HepG2 (cell line): ENCODE results near the gene NPY1R. TPM values are rescaled to one million over a fixed set of nuclear protein-coding genes. Genes with fewer than 3 reads are reported as not detected.

Experiments used
- ATAC-seq: fragments of 200-7000 bp; cut with Tn5 transposase; 3 replicates; pipeline ENCODE4 v1.9.1; 2020; ENCODE audit warnings: mild to moderate bottlenecking, moderate library complexity
- Bru-seq: library from RNA; stranded (reverse); fragments of 400-500 nt; gene quantifications from one replicate; lab custom pipeline; 2021; lab: Mats Ljungman, UMichigan
- BruChase-seq, 2 experiments: library from RNA; stranded (reverse); fragments of 400-500 nt; gene quantifications; one replicate each; lab custom pipeline; 2021; lab: Mats Ljungman, UMichigan
- BruUV-seq: library from RNA; stranded (reverse); fragments of 400-500 nt; replicated peaks from 2 replicates; lab custom pipeline; 2021; lab: Mats Ljungman, UMichigan
- CTCF ChIA-PET: fragments of 300-600 bp; formaldehyde crosslinking; extraction: SDS; loops from one replicate; lab custom pipeline; 2021; ENCODE audit warnings: low total read pairs, inconsistent platforms, low intra/inter-chr PET ratio; lab: Yijun Ruan, JAX
- POLR2A ChIA-PET: fragments of 350-600 bp; sonication (Branson Sonifier 250); formaldehyde crosslinking; loops from one replicate; lab custom pipeline; 2020; ENCODE audit warnings: antibody characterized with exemption, inconsistent platforms; lab: Yijun Ruan, JAX
- DNase-seq: peaks from one replicate; pipeline ENCODE4 v3.0.0-alpha.2; 2015; ENCODE audit warnings: low spot score
- FAIRE-seq: peaks from 3 replicates; lab custom pipeline; 2011; peaks lifted over from hg19 to GRCh38; lab: Jason Lieb, UNC
- H2AFZ ChIP-seq: one replicate; pipeline ENCODE4 v1.6.1; 2011; ENCODE audit warnings: low read length, inconsistent platforms
- H3K27ac ChIP-seq: fragments of 300-600 bp; 3 replicates; pipeline ENCODE4 v1.8.0; 2011; ENCODE audit warnings: mixed run types, mild to moderate bottlenecking, mixed read lengths, low read length, inconsistent platforms; ENCODE audit not compliant: insufficient read depth; ENCODE audit errors: extremely low read length
- H3K27me3 ChIP-seq, 2 experiments: fragments of 200-600 bp in 1 of 2; 2 replicates in 1 of 2; 3 replicates in 1 of 2; pipeline versions ENCODE4 v1.6.0 to v1.8.0; 2011; ENCODE audit warnings: low read length in 2 of 2, mild to moderate bottlenecking in 2 of 2, moderate library complexity in 2 of 2, inconsistent platforms in 1 of 2; ENCODE audit not compliant: insufficient read depth in 2 of 2, control insufficient read depth in 1 of 2
- H3K36me3 ChIP-seq, 2 experiments: fragments of 200-600 bp in 1 of 2; replicated peaks in 1 of 2; 2 replicates in 1 of 2; 3 replicates in 1 of 2; pipeline versions ENCODE4 v1.5.1 to v1.8.0; 2011; ENCODE audit warnings: low read length in 2 of 2, inconsistent platforms in 1 of 2; ENCODE audit not compliant: insufficient read depth in 2 of 2, control insufficient read depth in 1 of 2
- H3K4me1 ChIP-seq: 2 replicates; pipeline ENCODE4 v1.5.1; 2012; ENCODE audit warnings: low read length, inconsistent platforms; ENCODE audit not compliant: insufficient read depth
- H3K4me2 ChIP-seq: 2 replicates; pipeline ENCODE4 v1.6.0; 2011; ENCODE audit warnings: low read depth, low read length, inconsistent platforms
- H3K4me3 ChIP-seq, 3 experiments: fragments of 200-600 bp in 1 of 3; sonication (generic), shearing (Covaris generic) in 1 of 3; replicated peaks in 1 of 3; 2 replicates each; pipeline ENCODE4 v1.5.1; 2011 to 2016; ENCODE audit warnings: low read length in 3 of 3, inconsistent platforms in 2 of 3, low read depth in 2 of 3, mild to moderate bottlenecking in 2 of 3, control low read depth in 1 of 3, mixed read lengths in 1 of 3; ENCODE audit not compliant: insufficient read depth in 1 of 3
- H3K79me2 ChIP-seq: one replicate; pipeline ENCODE4 v1.6.1; 2011; ENCODE audit warnings: low read length, inconsistent platforms; ENCODE audit not compliant: insufficient read depth
- H3K9ac ChIP-seq: 2 replicates; pipeline ENCODE4 v1.6.0; 2011; ENCODE audit warnings: mild to moderate bottlenecking, low read depth, low read length, inconsistent platforms; ENCODE audit not compliant: insufficient read depth
- H3K9me3 ChIP-seq: 2 replicates; pipeline ENCODE4 v1.5.1; 2012; ENCODE audit warnings: mild to moderate bottlenecking, low read length
- H4K20me1 ChIP-seq: 2 replicates; pipeline ENCODE4 v1.6.0; 2011; ENCODE audit warnings: inconsistent platforms, mild to moderate bottlenecking, low read length, moderate library complexity; ENCODE audit not compliant: insufficient read depth
- CTCF ChIP-seq: sonication (generic); formaldehyde crosslinking; IDR thresholded peaks from 2 replicates; pipeline ENCODE4 v1.5.0; 2020; ENCODE audit warnings: mild to moderate bottlenecking, missing genetic modification reagents, moderate library complexity
- DPF2 ChIP-seq: sonication (generic); formaldehyde crosslinking; IDR thresholded peaks from 2 replicates; pipeline ENCODE4 v1.4.0; 2020; ENCODE audit warnings: mild to moderate bottlenecking, low read depth, missing genetic modification reagents, borderline replicate concordance
- PCBP1 ChIP-seq: fragments of 200-400 bp; formaldehyde crosslinking; IDR thresholded peaks from 2 replicates; pipeline ENCODE4 v1.6.1; 2017; ENCODE audit warnings: mild to moderate bottlenecking, low read depth, low read length, borderline replicate concordance
- RAD21 ChIP-seq: fragments of 450-650 bp; formaldehyde crosslinking; IDR thresholded peaks from 2 replicates; pipeline ENCODE4 v1.5.0; 2020; ENCODE audit warnings: mild to moderate bottlenecking
- RAD51 ChIP-seq: fragments of 450-650 bp; IDR thresholded peaks from 2 replicates; pipeline ENCODE4 v1.6.1; 2016; ENCODE audit warnings: borderline replicate concordance
- RARG ChIP-seq: sonication (generic); formaldehyde crosslinking; IDR thresholded peaks from 2 replicates; pipeline ENCODE4 v1.4.0; 2020; ENCODE audit warnings: low read depth, mild to moderate bottlenecking, missing genetic modification reagents
- SMC3 ChIP-seq: IDR thresholded peaks from 2 replicates; pipeline ENCODE4 v1.6.1; 2011; ENCODE audit warnings: low read length, improper control_type of control experiment
- STAG1 ChIP-seq: sonication (generic); formaldehyde crosslinking; IDR thresholded peaks from 2 replicates; pipeline ENCODE4 v1.4.0; 2020; ENCODE audit warnings: missing genetic modification reagents
- WGBS: methylation state at CpG from one replicate; pipeline ENCODE4 v1.1.6; 2017; ENCODE audit warnings: low lambda C conversion rate; 5-methylcytosine and 5-hydroxymethylcytosine counted together
- in situ Hi-C: cut with HindIII; loops from 2 replicates; pipeline ENCODE4 v1.10.0; 2017; ENCODE audit warnings: low pct_unique_long_range_greater_than_20kb; ENCODE audit not compliant: extremely low pct_ligation_motif_present
- intact Hi-C: fragments of 100-400 bp; cut with micrococcal nuclease; formaldehyde crosslinking; loops from one replicate; pipeline ENCODE4 v1.10.0; 2022; ENCODE audit not compliant: unreplicated experiment
- long read RNA-seq, 2 experiments: library from RNA in 1 of 2; library from polyadenylated mRNA in 1 of 2; stranded (forward) in 1 of 2; unstranded in 1 of 2; transcript quantifications; one replicate each; pipeline ENCODE4 v2.0.0, GENCODE V29; 2019 to 2022
- polyA minus RNA-seq, 3 experiments: library from RNA; depleted of rRNA, polyadenylated mRNA; stranded (reverse); fragments of >200 nt; gene quantifications; 2 replicates each; pipeline ENCODE4 v1.2.3, GENCODE V29; 2011; ENCODE audit warnings: low replicate concordance in 1 of 3
- polyA plus RNA-seq, 8 experiments: library from polyadenylated mRNA; depleted of rRNA in 3 of 8; stranded (reverse) in 7 of 8; unstranded in 1 of 8; fragments of >200 nt; fragmentation: Illumina TruSeq in 4 of 8; extraction: Trizol in 4 of 8; gene quantifications; 2 replicates each; pipeline versions ENCODE4 v1.2.1 to v1.2.3, GENCODE V29; 2011 to 2016; ENCODE audit warnings: low read depth in 4 of 8, missing spikeins in 1 of 8, mixed read lengths in 1 of 8; ENCODE audit not compliant: insufficient read depth in 1 of 8
- total RNA-seq, 5 experiments: library from RNA; depleted of rRNA; stranded (reverse); fragments of >200 nt; fragmentation: Illumina TruSeq; extraction: Trizol; gene quantifications; 2 replicates each; pipeline ENCODE4 v1.2.3, GENCODE V29; 2016; ENCODE audit warnings: low read depth in 1 of 5
- TF ChIP-seq, protein P1 (sequence below): sonication (generic); formaldehyde crosslinking; IDR thresholded peaks from 2 replicates; pipeline ENCODE4 v1.4.0; 2020; ENCODE audit warnings: mild to moderate bottlenecking, missing genetic modification reagents, borderline replicate concordance
- TF ChIP-seq, protein P2 (sequence below), 2 experiments: sonication (generic) in 1 of 2; formaldehyde crosslinking in 1 of 2; IDR thresholded peaks; 2 replicates each; pipeline versions ENCODE4 v1.5.1 to v1.6.1; 2011 to 2020; ENCODE audit warnings: borderline replicate concordance in 1 of 2, low read depth in 1 of 2, low read length in 1 of 2, mild to moderate bottlenecking in 1 of 2, missing genetic modification reagents in 1 of 2, moderate library complexity in 1 of 2

The NPY1R gene
- total RNA-seq (2016; rRNA removed; fragmentation: Illumina TruSeq; extraction: Trizol): not detected in 2 replicates
- not detected in 2 replicates for total RNA-seq (2016; cell fraction: cytosol; rRNA removed; fragmentation: Illumina TruSeq; extraction: Trizol; ENCODE audit: low read depth)
- total RNA-seq (2016; cell fraction: insoluble cytoplasmic fraction; rRNA removed; fragmentation: Illumina TruSeq; extraction: Trizol): not detected in 2 replicates
- total RNA-seq (2016; cell fraction: membrane; rRNA removed; fragmentation: Illumina TruSeq; extraction: Trizol): not detected in 2 replicates
- not detected in 2 replicates for total RNA-seq (2016; cell fraction: nucleus; rRNA removed; fragmentation: Illumina TruSeq; extraction: Trizol)
- not detected in 2 replicates for polyA plus RNA-seq (2011; rRNA removed)
- polyA plus RNA-seq (2011; cell fraction: cytosol; rRNA removed): not detected in 2 replicates
- not detected in 2 replicates for polyA plus RNA-seq (2011; cell fraction: nucleus; rRNA removed)
- not detected in 2 replicates for polyA plus RNA-seq (2012)
- not detected in 2 replicates for polyA plus RNA-seq (2016; cell fraction: cytosol; fragmentation: Illumina TruSeq; extraction: Trizol; ENCODE audit: low read depth)
- not detected in 2 replicates for polyA plus RNA-seq (2016; cell fraction: insoluble cytoplasmic fraction; fragmentation: Illumina TruSeq; extraction: Trizol; ENCODE audit: low read depth)
- not detected in 2 replicates for polyA plus RNA-seq (2016; cell fraction: membrane; fragmentation: Illumina TruSeq; extraction: Trizol; ENCODE audit: low read depth)
- not detected in 2 replicates for polyA plus RNA-seq (2016; cell fraction: nucleus; fragmentation: Illumina TruSeq; extraction: Trizol; ENCODE audit: insufficient read depth, low read depth)
- polyA minus RNA-seq (2011; rRNA and poly(A)+ RNA removed; ENCODE audit: low replicate concordance): not detected in 2 replicates
- polyA minus RNA-seq (2011; cell fraction: cytosol; rRNA and poly(A)+ RNA removed): not detected in 2 replicates
- polyA minus RNA-seq (2011; cell fraction: nucleus; rRNA and poly(A)+ RNA removed): not detected in 2 replicates
- Bru-seq, nascent RNA: not detected
- not detected for BruChase-seq, experiment 1, labeled RNA remaining after a 6-hour chase
- not detected for BruChase-seq, experiment 2, labeled RNA remaining after a 2-hour chase
- long read RNA-seq, experiment 1: 0 reads
- long read RNA-seq, experiment 2: 0 reads

DNA sequence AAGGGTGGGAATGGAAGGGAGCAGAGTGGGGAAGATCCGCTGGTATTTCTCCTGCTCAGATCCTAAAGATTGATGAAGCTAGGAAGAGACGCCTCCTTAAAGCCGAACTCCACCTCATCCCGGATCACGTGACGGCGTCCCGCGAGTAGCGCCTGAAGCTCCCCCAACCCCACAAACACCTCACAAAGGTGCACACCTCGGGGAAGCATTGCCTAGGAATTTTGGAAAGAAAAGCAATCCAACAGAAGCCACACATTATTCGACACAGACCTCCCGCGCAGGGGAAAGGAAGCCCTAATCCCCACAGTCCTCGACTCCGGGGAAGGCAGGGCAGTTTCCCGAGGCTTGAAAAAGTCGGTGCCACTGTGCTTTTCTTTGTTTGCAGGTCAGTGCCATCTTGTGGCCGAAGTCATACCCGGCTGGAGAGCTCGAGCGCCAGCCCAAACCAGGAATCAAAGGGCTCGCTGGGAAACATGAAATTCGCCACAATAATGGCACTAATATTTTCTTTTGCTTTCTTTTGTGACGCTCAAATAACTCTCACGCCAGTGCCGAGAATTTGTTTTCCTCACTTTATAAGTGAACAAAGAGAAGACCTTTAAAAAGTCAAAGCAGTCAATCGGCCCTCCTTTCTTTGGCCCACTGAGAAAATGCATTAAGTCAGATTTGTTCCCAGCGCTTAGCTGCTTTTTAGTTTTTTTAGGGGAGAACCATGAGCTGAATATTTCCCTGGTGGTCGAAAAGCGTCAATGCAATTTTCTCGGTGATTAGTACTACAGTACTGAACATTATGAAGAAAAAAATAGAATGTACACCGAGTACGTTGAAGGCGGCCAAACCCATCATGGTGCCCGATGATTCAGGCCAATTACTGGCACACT lies at the start of gene NPY1R:
NPY1R (minus strand) TSS at position 71 of the 881 bp plus-strand sequence. CDS start 6,042 bp downstream, outside the sequence.
- 23% methylated on average over 17 of the region's 36 CpGs for WGBS
- Histone ChIP-seq H4K20me1 (no peaks in the 10 kb centered on the region), H3K79me2 (no peaks in the 10 kb centered on the region), H3K9ac (0 out of 2 replicates have a peak within 1 kb of the TSS, but pooled peaks have one; percentile 22), H3K27me3 (no peaks in the 10 kb centered on the region), H3K4me2 (peak within 1 kb of the TSS; percentile 51), H3K36me3 (no peaks in the 10 kb centered on the region), H3K9me3 (no peaks in the 10 kb centered on the region), H3K27ac (no peak within 1 kb of the TSS), H3K4me1 (no peaks in the 10 kb centered on the region), H2AFZ (peak within 1 kb of the TSS; percentile 2), H3K4me3 (peak within 1 kb of the TSS in 2 of 3 experiments; percentile 21 to 52; a peak in 3 of 6 replicates)
- no TSS peak for BruUV-seq
- intact Hi-C loops (loop anchor here (1.0 to 5.0 kb wide), 2 partner anchors 220 to 284 kb away; no protein-coding TSS in a partner anchor), in situ Hi-C loops (no loop called here)
- peak; percentile 42 for TF ChIP-seq STAG1 (CRISPR knock-in tag)
- TF ChIP-seq RAD51: peak; percentile 31; the same call in 1 of the 2 replicates
- peak; percentile 71 for TF ChIP-seq CTCF
- TF ChIP-seq, protein P1, sequence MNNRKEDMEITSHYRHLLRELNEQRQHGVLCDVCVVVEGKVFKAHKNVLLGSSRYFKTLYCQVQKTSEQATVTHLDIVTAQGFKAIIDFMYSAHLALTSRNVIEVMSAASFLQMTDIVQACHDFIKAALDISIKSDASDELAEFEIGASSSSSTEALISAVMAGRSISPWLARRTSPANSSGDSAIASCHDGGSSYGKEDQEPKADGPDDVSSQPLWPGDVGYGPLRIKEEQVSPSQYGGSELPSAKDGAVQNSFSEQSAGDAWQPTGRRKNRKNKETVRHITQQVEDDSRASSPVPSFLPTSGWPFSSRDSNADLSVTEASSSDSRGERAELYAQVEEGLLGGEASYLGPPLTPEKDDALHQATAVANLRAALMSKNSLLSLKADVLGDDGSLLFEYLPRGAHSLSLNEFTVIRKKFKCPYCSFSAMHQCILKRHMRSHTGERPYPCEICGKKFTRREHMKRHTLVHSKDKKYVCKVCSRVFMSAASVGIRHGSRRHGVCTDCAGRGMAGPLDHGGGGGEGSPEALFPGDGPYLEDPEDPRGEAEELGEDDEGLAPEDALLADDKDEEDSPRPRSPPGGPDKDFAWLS (CRISPR knock-in tag): no peak
- no peak for TF ChIP-seq RARG (CRISPR knock-in tag)
- TF ChIP-seq RAD21 (CRISPR knock-in tag): peak; percentile 34; the same call in 1 of the 2 replicates
- no peak for TF ChIP-seq DPF2 (CRISPR knock-in tag)
- no peak for TF ChIP-seq PCBP1
- 0 out of 2 replicates have a peak, but pooled peaks have one; percentile 7 for TF ChIP-seq SMC3
- TF ChIP-seq, protein P2, sequence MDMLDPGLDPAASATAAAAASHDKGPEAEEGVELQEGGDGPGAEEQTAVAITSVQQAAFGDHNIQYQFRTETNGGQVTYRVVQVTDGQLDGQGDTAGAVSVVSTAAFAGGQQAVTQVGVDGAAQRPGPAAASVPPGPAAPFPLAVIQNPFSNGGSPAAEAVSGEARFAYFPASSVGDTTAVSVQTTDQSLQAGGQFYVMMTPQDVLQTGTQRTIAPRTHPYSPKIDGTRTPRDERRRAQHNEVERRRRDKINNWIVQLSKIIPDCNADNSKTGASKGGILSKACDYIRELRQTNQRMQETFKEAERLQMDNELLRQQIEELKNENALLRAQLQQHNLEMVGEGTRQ (IDR thresholded peaks at IDR 0.05; ENCODE audit: low read depth, low read length): peak; percentile 38; the same call in 1 of the 2 replicates
- TF ChIP-seq, protein P2 (CRISPR knock-in tag; IDR thresholded peaks at IDR 0.05; ENCODE audit: borderline replicate concordance): peak; percentile 53; the same call in 1 of the 2 replicates
- FAIRE-seq: no peak
- CTCF ChIA-PET: interaction anchor here (0.7 to 1.0 kb wide), 2 partner anchors 284 to 834 kb away, joined by 3 read pairs; no protein-coding TSS in a partner anchor
- ATAC-seq: peak; percentile 95
- POLR2A ChIA-PET: no interaction called here
- DNase-seq: peak; percentile 24
